ENCODE results near the gene CAPN11.

DNA sequence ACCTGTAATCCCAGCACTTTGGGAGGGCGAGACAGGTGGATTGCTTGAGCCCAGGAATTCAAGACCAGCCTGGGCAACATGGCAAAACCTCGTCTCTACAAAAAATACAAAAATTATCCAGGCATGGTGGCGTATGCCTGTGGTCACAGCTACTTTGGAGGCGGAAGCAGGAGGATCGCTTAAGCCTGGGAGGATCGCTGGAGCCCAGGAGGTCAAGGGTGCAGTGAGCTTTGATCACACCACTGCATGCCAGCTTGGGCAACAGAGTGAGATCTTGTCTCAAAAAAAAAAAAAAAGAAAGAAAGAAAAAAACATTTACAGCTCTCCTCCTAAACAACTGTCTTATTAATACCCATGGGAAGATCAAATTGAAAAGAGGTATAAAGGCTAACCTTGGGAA, 49.3 kb downstream of the CAPN11 start:
- TF ChIP-seq, protein P1, sequence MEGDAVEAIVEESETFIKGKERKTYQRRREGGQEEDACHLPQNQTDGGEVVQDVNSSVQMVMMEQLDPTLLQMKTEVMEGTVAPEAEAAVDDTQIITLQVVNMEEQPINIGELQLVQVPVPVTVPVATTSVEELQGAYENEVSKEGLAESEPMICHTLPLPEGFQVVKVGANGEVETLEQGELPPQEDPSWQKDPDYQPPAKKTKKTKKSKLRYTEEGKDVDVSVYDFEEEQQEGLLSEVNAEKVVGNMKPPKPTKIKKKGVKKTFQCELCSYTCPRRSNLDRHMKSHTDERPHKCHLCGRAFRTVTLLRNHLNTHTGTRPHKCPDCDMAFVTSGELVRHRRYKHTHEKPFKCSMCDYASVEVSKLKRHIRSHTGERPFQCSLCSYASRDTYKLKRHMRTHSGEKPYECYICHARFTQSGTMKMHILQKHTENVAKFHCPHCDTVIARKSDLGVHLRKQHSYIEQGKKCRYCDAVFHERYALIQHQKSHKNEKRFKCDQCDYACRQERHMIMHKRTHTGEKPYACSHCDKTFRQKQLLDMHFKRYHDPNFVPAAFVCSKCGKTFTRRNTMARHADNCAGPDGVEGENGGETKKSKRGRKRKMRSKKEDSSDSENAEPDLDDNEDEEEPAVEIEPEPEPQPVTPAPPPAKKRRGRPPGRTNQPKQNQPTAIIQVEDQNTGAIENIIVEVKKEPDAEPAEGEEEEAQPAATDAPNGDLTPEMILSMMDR (IDR thresholded peaks at IDR 0.05; ENCODE audit: poor library complexity, severe bottlenecking): no peak
- TF ChIP-seq MXI1 (conservative IDR thresholded peaks at IDR 0.05; ENCODE audit: poor library complexity, severe bottlenecking) (no peak), EZH2 (IDR thresholded peaks at IDR 0.05; ENCODE audit: borderline replicate concordance, insufficient read depth, low read length, poor library complexity, severe bottlenecking) (no peak), EP300 (conservative IDR thresholded peaks at IDR 0.05; ENCODE audit: poor library complexity, severe bottlenecking) (no peak), TAF1 (IDR thresholded peaks at IDR 0.05; ENCODE audit: low read depth) (no peak)

All from neural cell (in vitro differentiated cells).